ENCODE measurements around the gene CALR3.

GRCh38 chr19:16531380-16531669, 35.4 kb upstream of the CALR3 start:
- no peak for TF ChIP-seq CTCF (IDR thresholded peaks at IDR 0.05)
- no peak for TF ChIP-seq POLR2AphosphoS5 (IDR thresholded peaks at IDR 0.05; ENCODE audit: low read depth, low read length)
- no peak for TF ChIP-seq SIN3A (IDR thresholded peaks at IDR 0.05; ENCODE audit: borderline replicate concordance, insufficient read depth, low read depth, low read length)
- TF ChIP-seq REST (IDR thresholded peaks at IDR 0.05; ENCODE audit: insufficient read depth in 1 of 2, low read depth in 2 of 2, low read length in 1 of 2): no peak

All from Panc1 (cell line).